ENCODE measurements around the gene EXOC3L4. TPM values are rescaled to one million over a fixed set of nuclear protein-coding genes. Genes with fewer than 3 reads are reported as not detected.

Gene EXOC3L4
- total RNA-seq, 1 donor from 2014 or later: not detected

GRCh38 chr14:103081951-103082350 lies 12.6 kb upstream of the EXOC3L4 start:
- Mint-ChIP-seq H3K4me3 (no peak overlapping the region), H3K36me3 (ENCODE audit: low read depth) (no peaks in the 10 kb centered on the region), H3K27ac (no peak overlapping the region), H3K27me3 (peaks cover 14% of the 10 kb centered on the region), H3K9me3 (no peaks in the 10 kb centered on the region), H3K4me1 (no peaks in the 10 kb centered on the region)
- POLR2A ChIA-PET: no interaction called here
- no peak for TF ChIP-seq CTCF (IDR thresholded peaks at IDR 0.05)
- intact Hi-C loops (cut with micrococcal nuclease): no loop called here
- DNase-seq: no peak
- no peak for ATAC-seq (ENCODE audit: low read depth)
- CTCF ChIA-PET: no interaction called here

GRCh38 chr14:103084021-103084919 lies 10.3 kb upstream of the EXOC3L4 start, which contains the start of gene LBHD2:
Gene LBHD2 (plus strand): TSS chr14:103084210. CDS start chr14:103086013, 1,803 bp downstream.
- peaks cover 14% of the 10 kb centered on the region for H3K27me3 Mint-ChIP-seq
- intact Hi-C loops (cut with micrococcal nuclease): no loop called here
- no peaks in the 10 kb centered on the region for H3K9me3 Mint-ChIP-seq
- H3K36me3 Mint-ChIP-seq (ENCODE audit: low read depth): no peaks in the 10 kb centered on the region
- H3K4me1 Mint-ChIP-seq: no peaks in the 10 kb centered on the region
- ATAC-seq (ENCODE audit: low read depth) (no peak), DNase-seq (no peak)
- H3K27ac Mint-ChIP-seq: no peak within 1 kb of the TSS
- TF ChIP-seq CTCF (IDR thresholded peaks at IDR 0.05): no peak
- POLR2A ChIA-PET: interaction anchor here (0.7 kb wide), 1 partner anchor 24 kb away, joined by 3 read pairs; no protein-coding TSS in a partner anchor
- CTCF ChIA-PET: no interaction called here
- no peak within 1 kb of the TSS for H3K4me3 Mint-ChIP-seq

- Mint-ChIP-seq H3K27me3 (peaks cover 14% of the 10 kb centered on the region), H3K36me3 (ENCODE audit: low read depth) (no peaks in the 10 kb centered on the region), H3K4me3 (no peak overlapping the region), H3K4me1 (no peaks in the 10 kb centered on the region), H3K9me3 (no peaks in the 10 kb centered on the region), H3K27ac (no peak overlapping the region)
- no peak for DNase-seq
- TF ChIP-seq CTCF (IDR thresholded peaks at IDR 0.05): no peak
- intact Hi-C loops (cut with micrococcal nuclease): no loop called here
- CTCF ChIA-PET: no interaction called here
- POLR2A ChIA-PET: no interaction called here
- no peak for ATAC-seq (ENCODE audit: low read depth)
These were observed 9.1 kb upstream of the EXOC3L4 start for GRCh38 chr14:103085106-103086091.

GRCh38 chr14:103086771-103087342 lies 7.7 kb upstream of the EXOC3L4 start:
- H3K27me3 Mint-ChIP-seq: peaks cover 14% of the 10 kb centered on the region
- H3K9me3 Mint-ChIP-seq: no peaks in the 10 kb centered on the region
- no peak for DNase-seq
- no peak for TF ChIP-seq CTCF (IDR thresholded peaks at IDR 0.05)
- no peak overlapping the region for H3K4me3 Mint-ChIP-seq
- ChIA-PET CTCF (interaction anchor here (0.8 to 1.9 kb wide), 3 partner anchors 18 to 392 kb away, joined by 3 to 7 read pairs (median 3); no protein-coding TSS in a partner anchor), POLR2A (interaction anchor here (0.6 to 0.8 kb wide), 2 partner anchors 10 to 166 kb away, joined by 3 read pairs; no protein-coding TSS in a partner anchor)
- intact Hi-C loops (cut with micrococcal nuclease): no loop called here
- H3K4me1 Mint-ChIP-seq: peaks cover 6% of the 10 kb centered on the region
- H3K36me3 Mint-ChIP-seq (ENCODE audit: low read depth): no peaks in the 10 kb centered on the region
- no peak overlapping the region for H3K27ac Mint-ChIP-seq
- no peak for ATAC-seq (ENCODE audit: low read depth)
